Kidney epithelial cell (primary cell): ENCODE data around the gene PHLDA1. TPM values are rescaled to one million over a fixed set of nuclear protein-coding genes. Genes with fewer than 3 reads are reported as not detected.

Source experiments
- DNase-seq: peaks from one replicate; pipeline ENCODE4 v3.0.0-alpha.2; 2010; ENCODE audit warnings: low read depth
- H3K27me3 ChIP-seq: 2 replicates; pipeline ENCODE4 v1.6.0; 2011; ENCODE audit warnings: low read length; ENCODE audit not compliant: control insufficient read depth, insufficient read depth
- H3K36me3 ChIP-seq: 2 replicates; pipeline ENCODE4 v1.5.1; 2011; ENCODE audit warnings: low read length; ENCODE audit not compliant: control insufficient read depth, insufficient read depth
- H3K4me3 ChIP-seq: 2 replicates; pipeline ENCODE4 v1.5.1; 2011; ENCODE audit warnings: low read depth, mild to moderate bottlenecking, control low read depth, low read length
- CTCF ChIP-seq: IDR thresholded peaks from 2 replicates; pipeline ENCODE4 v1.5.1; 2011; ENCODE audit warnings: mild to moderate bottlenecking, moderate library complexity, low read length, control low read depth, inconsistent platforms; ENCODE audit not compliant: insufficient read depth, poor library complexity, severe bottlenecking
- total RNA-seq: library from RNA; depleted of rRNA; stranded (reverse); fragments of >200 nt; gene quantifications from 2 replicates; pipeline ENCODE4 v1.2.3, GENCODE V29; 2015

PHLDA1 gene
- total RNA-seq, 1 donor from 2014 or later = 113 TPM

GRCh38 chr12:75998292-75999063 lies 33.1 kb downstream of the PHLDA1 start:
- no peak overlapping the region for H3K4me3 ChIP-seq
- no peak for DNase-seq
- no peaks in the 10 kb centered on the region for H3K27me3 ChIP-seq
- no peaks in the 10 kb centered on the region for H3K36me3 ChIP-seq
- no peak for TF ChIP-seq CTCF

DNA sequence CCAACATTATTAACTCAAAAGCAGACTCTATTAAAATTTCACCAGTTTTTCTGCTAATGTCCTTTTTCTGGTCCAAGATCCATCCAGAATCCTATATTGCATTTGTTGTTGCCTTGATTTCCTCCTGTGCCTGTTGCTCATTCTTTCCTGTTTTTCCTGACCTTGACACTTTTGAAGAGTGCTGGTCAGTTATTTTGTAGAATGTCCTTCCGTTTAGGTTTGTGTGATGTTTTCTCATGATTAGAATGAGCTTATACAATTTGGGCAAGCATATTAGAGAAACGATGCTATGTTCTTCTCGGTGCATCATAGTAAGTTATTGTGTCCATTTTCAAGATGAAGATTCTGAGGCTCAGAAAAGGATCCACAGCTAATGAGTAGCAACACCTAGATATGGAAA lies 33.9 kb downstream of the PHLDA1 start:
- no peak for DNase-seq
- H3K36me3 ChIP-seq = no peaks in the 10 kb centered on the region
- TF ChIP-seq CTCF = no peak

DNA sequence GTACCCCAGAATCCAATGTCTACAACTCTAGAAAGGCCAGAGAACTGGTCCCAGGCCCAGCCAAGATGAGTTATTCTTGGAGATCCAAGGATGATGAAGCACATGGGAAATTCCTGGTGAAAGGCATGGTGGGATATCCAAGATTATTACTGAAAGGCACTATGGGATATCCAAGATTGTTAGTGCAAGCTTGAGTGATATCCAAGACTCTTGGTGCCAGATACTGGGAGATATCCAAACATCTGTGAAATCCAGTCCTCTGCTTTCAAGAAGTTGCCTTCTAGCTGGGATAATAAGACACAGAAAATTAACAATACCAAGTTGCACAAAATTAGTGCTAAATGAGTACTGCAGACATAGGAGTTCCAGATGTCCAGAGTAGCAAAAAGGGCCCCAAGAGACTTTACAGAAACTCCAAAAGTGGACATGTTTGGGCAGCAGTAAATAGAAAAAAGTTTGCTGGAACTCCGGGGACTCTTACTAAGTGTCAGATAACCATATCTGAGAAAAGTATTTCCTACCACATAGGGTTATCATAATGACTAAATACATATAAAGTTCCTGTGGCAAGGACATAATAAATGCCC lies 34.6 kb downstream of the PHLDA1 start:
- H3K36me3 ChIP-seq = no peaks in the 10 kb centered on the region
- H3K4me3 ChIP-seq = no peak overlapping the region
- no peak for DNase-seq
- TF ChIP-seq CTCF = no peak
- no peaks in the 10 kb centered on the region for H3K27me3 ChIP-seq

More for the DNA sequence above, 33.9 kb downstream of the PHLDA1 start:
- Histone ChIP-seq H3K4me3 (no peak overlapping the region), H3K27me3 (no peaks in the 10 kb centered on the region)

- DNase-seq = no peak
- Histone ChIP-seq H3K36me3 (no peaks in the 10 kb centered on the region), H3K27me3 (no peaks in the 10 kb centered on the region), H3K4me3 (no peak overlapping the region)
- TF ChIP-seq CTCF = no peak
Measured at GRCh38 chr12:75995691-75996090, 35.9 kb downstream of the PHLDA1 start.

DNA sequence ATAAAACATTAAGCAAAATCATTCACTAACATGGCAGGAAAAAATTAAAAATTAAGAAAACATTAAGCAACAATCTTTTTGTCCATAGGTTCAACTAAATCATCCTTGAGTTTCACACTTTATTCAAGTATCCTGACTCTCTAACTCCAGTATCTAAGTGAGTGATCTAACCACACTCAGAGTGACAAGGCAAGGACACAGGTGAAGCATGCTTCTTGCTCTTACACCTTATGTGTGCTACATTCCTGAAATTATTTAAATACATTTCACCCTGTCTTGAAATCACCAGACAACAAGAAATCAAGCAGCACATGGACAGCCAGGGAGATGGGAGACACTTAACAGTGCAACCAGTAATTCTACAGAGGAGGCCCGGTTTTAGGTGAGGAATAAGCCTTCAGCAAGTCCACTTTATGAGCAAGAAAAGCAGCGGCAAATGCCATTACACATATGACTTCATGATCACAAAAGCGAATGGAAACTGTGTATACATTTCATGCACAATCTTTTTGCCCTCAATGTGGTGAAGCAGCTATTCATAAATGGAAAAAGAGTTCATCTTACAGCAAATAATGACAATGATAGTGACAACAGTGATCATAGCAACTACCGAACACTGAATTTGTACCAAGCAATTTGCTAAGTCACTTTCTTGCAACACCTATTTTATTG lies 37.4 kb downstream of the PHLDA1 start:
- H3K36me3 ChIP-seq = no peaks in the 10 kb centered on the region
- no peak for DNase-seq
- no peaks in the 10 kb centered on the region for H3K27me3 ChIP-seq
- no peak for TF ChIP-seq CTCF
- no peak overlapping the region for H3K4me3 ChIP-seq
